GM10248 (cell line): Measurements from ENCODE around the gene PYGB.

Experiments used
- CTCF ChIA-PET: fragments of 300-600 bp; sonication (Branson Sonifier 250); formaldehyde crosslinking; extraction: SDS; loops from one replicate; lab custom pipeline; 2021; ENCODE audit warnings: antibody characterized with exemption; lab: Yijun Ruan, JAX
- POLR2A ChIA-PET: fragments of 350-650 bp; sonication (Branson Sonifier 250); formaldehyde crosslinking; extraction: SDS; loops from one replicate; lab custom pipeline; 2020; ENCODE audit warnings: antibody characterized with exemption; lab: Yijun Ruan, JAX
- DNase-seq: peaks from one replicate; pipeline ENCODE4 v3.0.0; 2012; ENCODE audit errors: extremely low spot score
- TF ChIP-seq, protein P1 (sequence below): IDR thresholded peaks from 2 replicates; pipeline ENCODE4 v1.5.1; 2012; ENCODE audit warnings: mild to moderate bottlenecking, low read depth; ENCODE audit errors: extremely low read depth, missing control alignments, control extremely low read depth

The PYGB gene

GRCh38 chr20:25207960-25208534 lies 39.8 kb upstream of the PYGB start:
- CTCF ChIA-PET: interaction anchor here (1.5 kb wide), 1 partner anchor 9 kb away, joined by 3 read pairs; no protein-coding TSS in a partner anchor
- TF ChIP-seq, protein P1, sequence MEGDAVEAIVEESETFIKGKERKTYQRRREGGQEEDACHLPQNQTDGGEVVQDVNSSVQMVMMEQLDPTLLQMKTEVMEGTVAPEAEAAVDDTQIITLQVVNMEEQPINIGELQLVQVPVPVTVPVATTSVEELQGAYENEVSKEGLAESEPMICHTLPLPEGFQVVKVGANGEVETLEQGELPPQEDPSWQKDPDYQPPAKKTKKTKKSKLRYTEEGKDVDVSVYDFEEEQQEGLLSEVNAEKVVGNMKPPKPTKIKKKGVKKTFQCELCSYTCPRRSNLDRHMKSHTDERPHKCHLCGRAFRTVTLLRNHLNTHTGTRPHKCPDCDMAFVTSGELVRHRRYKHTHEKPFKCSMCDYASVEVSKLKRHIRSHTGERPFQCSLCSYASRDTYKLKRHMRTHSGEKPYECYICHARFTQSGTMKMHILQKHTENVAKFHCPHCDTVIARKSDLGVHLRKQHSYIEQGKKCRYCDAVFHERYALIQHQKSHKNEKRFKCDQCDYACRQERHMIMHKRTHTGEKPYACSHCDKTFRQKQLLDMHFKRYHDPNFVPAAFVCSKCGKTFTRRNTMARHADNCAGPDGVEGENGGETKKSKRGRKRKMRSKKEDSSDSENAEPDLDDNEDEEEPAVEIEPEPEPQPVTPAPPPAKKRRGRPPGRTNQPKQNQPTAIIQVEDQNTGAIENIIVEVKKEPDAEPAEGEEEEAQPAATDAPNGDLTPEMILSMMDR: no peak
- POLR2A ChIA-PET: no interaction called here
- DNase-seq: no peak

DNA sequence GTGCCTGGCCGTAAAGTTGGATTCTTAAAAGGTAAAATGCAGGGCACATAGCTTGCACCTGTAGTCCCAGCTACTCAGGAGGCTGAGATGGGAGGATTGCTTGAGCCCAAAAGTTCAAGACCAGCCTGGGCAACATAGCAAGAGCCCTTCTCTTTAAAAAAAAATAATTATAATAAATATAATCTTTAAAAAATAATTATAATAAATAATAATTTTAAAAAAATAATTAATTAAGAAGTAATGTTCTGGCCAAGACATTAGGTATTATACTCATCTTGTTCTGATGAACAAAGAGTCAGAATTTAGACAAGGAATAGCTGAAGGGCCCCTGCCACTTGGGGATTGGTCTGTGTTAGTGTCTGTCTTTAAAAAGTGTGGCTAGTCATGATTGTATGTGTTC lies 38.5 kb upstream of the PYGB start:
- ChIA-PET CTCF (interaction anchor here (0.8 kb wide), 1 partner anchor 9 kb away, joined by 3 read pairs; no protein-coding TSS in a partner anchor), POLR2A (no interaction called here)
- no peak for DNase-seq
- TF ChIP-seq, protein P1: no peak

- ChIA-PET POLR2A (no interaction called here), CTCF (no interaction called here)
- TF ChIP-seq, protein P1: no peak
- DNase-seq: no peak
Observed at GRCh38 chr20:25209911-25210310, 38.0 kb upstream of the PYGB start.

DNA sequence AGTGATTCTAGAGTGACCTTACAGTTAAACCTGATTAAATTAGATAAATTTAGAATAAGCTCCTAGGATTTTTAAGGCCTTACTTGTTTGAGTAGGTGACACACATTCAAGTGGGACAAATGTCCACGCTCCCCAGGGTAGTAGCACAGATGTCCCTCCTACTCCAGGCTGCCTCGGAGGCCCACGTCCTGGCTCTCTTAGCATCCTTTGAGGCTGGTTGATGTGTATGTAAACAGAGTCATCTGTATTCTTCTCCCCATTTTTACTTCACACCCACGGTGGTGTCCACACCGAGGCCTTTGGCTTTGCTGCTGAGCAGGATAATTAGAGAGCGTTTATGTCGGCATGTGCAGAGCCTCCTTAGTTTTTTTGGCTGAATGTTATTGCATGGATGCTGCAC lies 36.6 kb upstream of the PYGB start:
- CTCF ChIA-PET: interaction anchor here (0.9 to 1.2 kb wide), 3 partner anchors 10 to 188 kb away, joined by 3 to 6 read pairs (median 3); no protein-coding TSS in a partner anchor
- POLR2A ChIA-PET: no interaction called here
- no peak for DNase-seq
- TF ChIP-seq, protein P1: no peak

GRCh38 chr20:25212242-25212641 lies 35.6 kb upstream of the PYGB start:
- ChIA-PET POLR2A (no interaction called here), CTCF (no interaction called here)
- TF ChIP-seq, protein P1: no peak
- no peak for DNase-seq

GRCh38 chr20:25213566-25214425 lies 34.1 kb upstream of the PYGB start:
- TF ChIP-seq, protein P1: no peak
- ChIA-PET CTCF (interaction anchor here (1.2 to 1.8 kb wide), 4 partner anchors 9 to 13 kb away, joined by 3 to 6 read pairs (median 4); no protein-coding TSS in a partner anchor), POLR2A (interaction anchor here (0.6 kb wide), 1 partner anchor 105 kb away, joined by 7 read pairs; no protein-coding TSS in a partner anchor)
- DNase-seq: no peak
